HG03280 (cell line): ENCODE data around the gene DCPS.
"Not testable (repeated sequence)": the region's sequence is repeated elsewhere in the genome, so short reads cannot be mapped to it uniquely, and the experiment has no call there.

Experiments used
- ATAC-seq: cut with Tn5 transposase; IDR thresholded peaks from one replicate; pipeline ENCODE4 v1.9.1; 2021; ENCODE audit warnings: mild to moderate bottlenecking, moderate library complexity; ENCODE audit not compliant: unreplicated experiment

Gene DCPS

GRCh38 chr11:126378763-126379162 is 74.9 kb downstream of the DCPS start:
- ATAC-seq = no peak

GRCh38 chr11:126380909-126381308 is 77.0 kb downstream of the DCPS start:
- no peak for ATAC-seq

DNA sequence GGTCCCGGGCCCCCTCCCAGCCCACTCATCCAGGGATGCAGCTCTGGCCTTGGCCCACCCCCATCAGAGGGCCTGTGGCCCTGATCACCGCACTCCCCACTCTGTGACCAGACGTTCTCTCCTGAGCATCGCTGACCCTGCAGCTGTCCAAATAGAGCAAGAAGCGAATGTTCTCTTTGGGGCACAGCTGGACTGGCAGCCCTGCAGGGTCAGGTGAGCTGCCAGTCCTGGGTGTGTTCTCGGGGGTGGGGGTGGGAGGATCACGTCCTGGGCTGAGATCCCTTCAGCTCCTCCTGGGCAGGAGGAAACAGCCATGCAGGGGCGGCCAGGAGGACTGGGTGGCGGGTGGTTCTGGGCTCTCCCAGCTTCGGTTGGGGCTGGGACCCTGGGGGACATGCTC is 78.1 kb downstream of the DCPS start:
- ATAC-seq = not testable (repeated sequence)

GRCh38 chr11:126382641-126383040 is 78.8 kb downstream of the DCPS start:
- not testable (repeated sequence) for ATAC-seq

GRCh38 chr11:126383339-126384335 is 79.8 kb downstream of the DCPS start:
- ATAC-seq = no peak

GRCh38 chr11:126384449-126385070 is 80.7 kb downstream of the DCPS start:
- ATAC-seq = no peak

DNA sequence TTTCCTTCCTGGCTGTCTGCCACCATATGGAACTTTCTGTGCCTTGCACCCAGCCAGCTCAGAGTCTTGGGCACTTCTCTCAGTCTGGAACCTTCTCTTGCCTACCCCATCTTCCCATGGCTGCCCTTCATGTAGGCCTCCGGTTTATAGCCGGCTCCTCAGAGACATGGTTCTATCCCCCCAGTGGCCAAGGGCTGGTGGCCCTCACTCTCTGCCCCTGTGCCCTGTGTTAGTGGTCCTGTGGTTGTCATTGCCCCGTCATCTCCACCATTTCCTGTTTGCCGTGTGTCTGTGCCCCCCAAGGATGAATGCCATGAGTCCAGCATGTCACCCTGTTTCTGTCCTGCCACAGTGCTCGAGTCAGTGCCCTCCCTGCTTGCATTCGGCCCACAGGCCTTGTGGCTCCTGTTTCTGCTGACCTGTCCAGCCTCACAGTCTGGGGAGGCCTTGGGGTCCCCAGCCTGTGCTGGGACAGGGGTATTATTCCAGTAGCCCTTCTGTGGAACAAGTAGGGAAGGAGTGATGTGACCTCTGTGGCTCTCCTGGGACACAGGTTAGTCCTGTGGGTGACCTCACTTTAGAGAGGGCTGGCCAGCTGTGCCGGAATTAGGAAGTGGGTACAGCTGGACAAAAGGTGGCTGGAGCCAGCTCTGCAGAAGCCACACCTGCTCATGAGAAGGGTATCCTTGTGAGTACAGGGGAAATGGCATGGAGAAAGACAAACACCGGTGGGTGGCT is 82.3 kb downstream of the DCPS start:
- no peak for ATAC-seq

DNA sequence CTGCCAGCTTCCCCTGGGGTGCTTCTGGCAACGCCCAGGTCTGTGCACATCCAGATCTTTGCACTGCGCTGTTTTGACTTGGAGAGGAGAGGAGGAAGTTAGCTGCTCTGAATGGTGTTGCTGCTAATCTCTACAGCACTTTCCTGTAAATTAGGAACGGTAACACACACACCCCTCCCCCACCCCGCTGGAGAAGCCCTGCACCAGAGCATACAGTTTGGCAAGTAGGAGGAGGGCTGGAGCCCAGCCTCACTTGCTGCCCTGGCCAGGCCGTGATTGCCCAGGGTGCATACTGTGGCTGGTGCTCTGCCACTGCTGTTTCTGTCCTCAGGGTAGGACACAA is 82.8 kb downstream of the DCPS start:
- ATAC-seq = not testable (repeated sequence)

DNA sequence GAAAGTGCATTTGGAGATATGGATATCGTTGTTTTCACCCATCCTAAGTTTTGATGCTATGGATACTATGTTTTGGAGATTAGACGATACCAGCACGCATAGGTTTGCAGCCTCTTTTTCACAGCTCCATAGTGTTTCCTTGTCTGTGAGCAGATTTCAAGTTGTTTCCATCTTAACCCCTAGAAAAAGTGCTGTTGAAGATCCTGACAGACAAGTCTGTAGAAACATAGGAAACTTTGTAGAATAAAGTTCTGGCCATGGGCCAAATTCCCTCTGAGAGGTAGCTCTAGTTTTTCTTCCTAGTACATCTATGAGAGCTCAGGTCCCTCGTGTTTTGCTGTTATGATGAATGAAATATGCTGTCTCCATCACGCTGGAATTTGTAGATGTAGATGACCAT is 84.0 kb downstream of the DCPS start:
- no peak for ATAC-seq

DNA sequence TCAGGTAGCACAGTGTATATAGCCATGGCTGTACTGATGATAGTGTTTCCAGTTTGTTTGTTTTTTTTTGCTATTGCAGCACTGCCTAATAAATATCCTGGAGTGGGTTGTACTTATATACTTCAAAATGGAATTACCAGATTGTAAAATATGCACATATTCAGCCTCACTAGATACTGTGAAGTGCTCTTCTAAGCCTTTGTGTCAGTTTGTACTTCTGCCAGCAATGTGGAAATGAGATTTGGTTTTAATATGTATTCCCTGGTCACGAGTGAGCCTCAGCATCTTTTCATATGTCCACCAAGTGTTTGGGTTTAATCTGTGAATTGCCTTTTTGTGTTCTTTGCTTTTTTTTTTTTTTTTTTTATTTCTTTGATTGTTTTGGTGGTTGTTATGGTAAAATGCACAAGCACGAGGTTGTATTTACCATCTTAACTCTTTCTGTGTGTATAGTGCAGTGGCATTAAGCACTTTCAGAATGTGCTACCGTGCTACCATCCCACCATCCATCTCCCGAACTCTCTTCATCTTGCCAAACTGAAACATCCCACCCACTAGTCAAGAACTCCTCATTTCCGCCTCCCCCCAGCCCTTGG is 86.5 kb downstream of the DCPS start:
- no peak for ATAC-seq

DNA sequence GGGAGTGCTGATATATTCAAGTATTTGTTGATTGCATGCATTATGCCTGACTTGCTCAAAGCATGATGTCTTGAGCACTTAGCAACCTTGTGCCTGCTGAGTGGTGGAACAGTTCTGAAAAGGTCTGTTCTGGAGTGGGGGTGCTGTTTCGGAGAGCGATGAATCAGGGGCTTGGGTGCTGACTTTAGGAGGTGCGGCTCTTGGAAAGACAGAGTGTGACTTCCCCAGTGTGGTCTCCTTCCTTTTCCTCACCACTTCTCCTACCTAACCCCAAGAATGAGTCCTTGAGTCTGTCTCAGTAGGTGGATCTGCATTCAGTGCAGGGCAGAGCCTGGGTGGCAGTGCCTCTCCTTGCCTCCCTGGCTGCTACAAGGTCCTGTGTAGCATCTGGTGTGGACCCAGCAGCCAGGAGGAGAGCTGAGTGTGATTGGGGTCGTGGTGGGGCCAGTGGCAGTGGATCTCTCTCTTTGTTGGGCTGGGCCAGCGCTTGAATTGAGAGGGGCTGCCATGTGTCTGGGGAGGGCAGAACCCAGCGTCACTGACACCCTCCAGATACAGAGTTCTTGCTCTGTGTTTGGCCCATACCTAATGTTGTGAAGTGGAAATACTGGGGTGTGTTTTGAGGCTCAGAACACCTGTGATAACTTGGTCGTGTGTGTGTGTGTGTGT is 87.6 kb downstream of the DCPS start:
- ATAC-seq = no peak

DNA sequence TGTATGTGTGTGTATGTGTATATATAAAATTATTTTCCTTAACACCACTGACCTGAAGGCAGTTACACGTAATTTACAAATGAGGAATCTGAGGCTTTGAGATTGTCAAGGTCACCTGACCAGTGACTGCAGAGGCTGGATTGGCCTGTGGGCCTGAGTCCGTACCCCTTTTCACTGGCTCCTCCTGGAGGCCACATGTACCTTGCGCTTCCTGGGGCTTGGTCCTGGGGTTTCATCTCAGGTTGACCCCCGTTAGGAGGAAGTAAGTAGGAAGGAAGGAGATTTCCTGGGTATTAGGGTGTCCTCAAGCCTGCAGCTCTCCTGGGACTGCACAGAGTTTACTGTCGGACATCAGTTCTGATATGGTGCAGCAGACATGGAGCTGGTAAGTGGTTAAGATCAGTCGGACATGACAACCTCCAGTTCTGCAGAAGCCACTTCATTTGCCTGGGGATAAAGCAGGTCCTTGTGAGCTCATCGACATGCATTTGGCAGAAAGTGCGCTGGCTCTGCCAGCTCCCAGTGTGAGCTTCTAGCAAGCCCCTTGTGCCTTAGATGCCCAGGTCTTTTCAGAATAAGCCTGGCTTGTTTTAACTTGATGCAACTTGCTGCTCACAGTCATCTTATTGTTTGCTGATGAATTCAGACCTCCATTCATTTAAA is 88.2 kb downstream of the DCPS start:
- ATAC-seq = no peak

- no peak for ATAC-seq
Observed at GRCh38 chr11:126392633-126393013, 88.8 kb downstream of the DCPS start.

DNA sequence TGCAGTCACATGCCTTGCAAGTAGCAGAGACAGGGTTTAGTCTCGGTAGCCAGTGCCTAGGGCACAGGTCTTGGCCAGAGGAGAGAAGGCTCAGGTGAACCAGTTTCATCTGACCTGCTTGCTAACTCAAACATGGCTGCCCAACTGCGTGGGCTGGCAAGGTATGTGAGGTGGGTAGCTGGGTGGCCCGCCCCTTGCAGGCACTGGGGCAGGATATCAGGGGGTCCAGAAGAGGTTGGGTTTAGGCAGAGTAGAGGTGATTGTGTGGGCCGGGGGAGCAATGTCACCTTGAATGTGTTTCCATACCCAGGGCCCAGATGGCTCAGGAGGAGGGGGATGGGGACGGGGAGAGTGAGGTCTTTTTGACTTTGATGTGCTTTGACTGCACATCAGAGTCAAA is 89.3 kb downstream of the DCPS start:
- no peak for ATAC-seq

GRCh38 chr11:126394036-126394435 is 90.2 kb downstream of the DCPS start:
- ATAC-seq = no peak

DNA sequence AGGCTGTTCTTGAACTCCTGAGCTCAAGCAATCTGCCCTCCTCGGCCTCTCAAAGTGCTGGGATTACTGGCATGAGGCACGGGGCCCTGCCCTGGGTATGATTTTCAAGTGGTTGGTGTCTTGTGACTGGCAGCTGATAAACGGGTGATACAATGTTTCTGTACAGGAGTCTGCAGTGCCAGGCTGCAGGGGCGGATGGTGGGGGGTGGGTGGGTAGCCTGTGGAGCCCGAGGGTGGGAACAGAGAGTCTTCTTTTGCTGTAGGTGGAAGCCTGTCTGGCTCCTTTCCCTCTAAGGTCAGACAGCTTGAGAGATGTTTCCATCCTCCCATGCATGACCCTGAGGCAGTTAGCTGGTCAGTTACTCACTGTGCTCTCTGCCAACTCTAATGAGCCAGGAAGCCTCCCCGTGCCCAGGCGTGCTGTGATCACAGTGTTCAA is 90.8 kb downstream of the DCPS start:
- ATAC-seq = not testable (repeated sequence)
